GM18505 (cell line): ENCODE results near the gene OR13J1.
A peak's percentile ranks its signal among the peaks of the same experiment; 100 is the strongest.

Source experiments
- ATAC-seq: cut with Tn5 transposase; IDR thresholded peaks from one replicate; pipeline ENCODE4 v1.9.1; 2021; ENCODE audit not compliant: unreplicated experiment
- POLR2A ChIP-seq: IDR thresholded peaks from 4 replicates; pipeline ENCODE4 v1.6.1; 2011; ENCODE audit warnings: borderline replicate concordance; ENCODE audit not compliant: insufficient read depth, insufficient read length; ENCODE audit errors: extremely low read depth

The OR13J1 gene

GRCh38 chr9:35827486-35827885, 42.7 kb downstream of the OR13J1 start:
- TF ChIP-seq POLR2A = no peak
- ATAC-seq = no peak

GRCh38 chr9:35826071-35826701, 44.0 kb downstream of the OR13J1 start:
- no peak for TF ChIP-seq POLR2A
- peak; percentile 41 for ATAC-seq

GRCh38 chr9:35822926-35823325, 47.3 kb downstream of the OR13J1 start:
- ATAC-seq = no peak
- TF ChIP-seq POLR2A = no peak

DNA sequence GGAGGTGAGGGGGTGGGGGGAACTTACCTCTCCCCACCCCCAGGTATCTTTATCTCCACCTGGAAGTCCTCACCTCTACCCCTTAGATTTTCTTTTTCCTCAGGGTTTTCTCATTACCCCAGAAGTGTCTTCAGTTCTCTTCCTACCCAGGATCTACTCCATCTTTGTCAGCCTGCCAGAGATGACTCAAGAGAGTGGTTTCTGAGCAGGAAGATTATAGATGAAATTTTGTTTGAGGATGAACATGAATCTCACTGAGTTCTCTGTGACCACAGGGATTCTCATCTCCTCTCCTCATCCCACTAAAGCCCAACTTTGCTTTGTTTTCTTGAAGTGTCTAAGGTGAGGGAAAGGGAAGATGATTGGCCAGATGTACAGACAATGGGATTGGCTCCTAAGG, 50.1 kb downstream of the OR13J1 start:
- no peak for ATAC-seq
- no peak for TF ChIP-seq POLR2A
